Keratinocyte (primary cell): ENCODE results near the gene AMER3. TPM values are rescaled to one million over a fixed set of nuclear protein-coding genes. Genes with fewer than 3 reads are reported as not detected.

Experiments used
- DNase-seq: peaks from one replicate; pipeline ENCODE4 v3.0.0-alpha.2; 2011; ENCODE audit warnings: low read depth, missing footprints, low spot score
- FAIRE-seq: peaks from 2 replicates; lab custom pipeline; 2011; peaks lifted over from hg19 to GRCh38; lab: Jason Lieb, UNC
- H2AFZ ChIP-seq: 2 replicates; pipeline ENCODE4 v1.6.0; 2012; ENCODE audit warnings: low read length, control low read depth, inconsistent platforms; ENCODE audit not compliant: control insufficient read depth
- H3K27ac ChIP-seq: 2 replicates; pipeline ENCODE4 v1.5.1; 2011; ENCODE audit warnings: low read length; ENCODE audit not compliant: control insufficient read depth, insufficient read depth
- H3K27me3 ChIP-seq: 3 replicates; pipeline ENCODE4 v1.6.0; 2011; ENCODE audit warnings: low read length; ENCODE audit not compliant: control insufficient read depth, insufficient read depth; ENCODE audit errors: extremely low read depth
- H3K36me3 ChIP-seq, 2 experiments: 2 replicates in 1 of 2; 3 replicates in 1 of 2; pipeline ENCODE4 v1.5.1; 2011; ENCODE audit warnings: low read length in 2 of 2, mild to moderate bottlenecking in 1 of 2; ENCODE audit not compliant: control insufficient read depth in 2 of 2, insufficient read depth in 2 of 2; ENCODE audit errors: extremely low read depth in 1 of 2
- H3K4me1 ChIP-seq: 3 replicates; pipeline ENCODE4 v1.5.1; 2011; ENCODE audit warnings: low read length; ENCODE audit not compliant: control insufficient read depth, insufficient read depth; ENCODE audit errors: extremely low read depth
- H3K4me2 ChIP-seq: 3 replicates; pipeline ENCODE4 v1.6.0; 2011; ENCODE audit warnings: low read depth, low read length; ENCODE audit not compliant: control insufficient read depth, insufficient read depth; ENCODE audit errors: extremely low read depth
- H3K4me3 ChIP-seq, 3 experiments: fragments of 200-600 bp in 1 of 3; sonication (generic) in 1 of 3; 2 replicates in 2 of 3; 3 replicates in 1 of 3; pipeline ENCODE4 v1.5.1; 2011 to 2016; ENCODE audit warnings: low read length in 3 of 3, mild to moderate bottlenecking in 3 of 3, control low read depth in 2 of 3, inconsistent platforms in 1 of 3, low read depth in 1 of 3, mixed read lengths in 1 of 3, mixed run types in 1 of 3, moderate library complexity in 1 of 3; ENCODE audit not compliant: control insufficient read depth in 2 of 3, insufficient read depth in 2 of 3; ENCODE audit errors: extremely low read depth in 1 of 3
- H3K79me2 ChIP-seq: 2 replicates; pipeline ENCODE4 v1.6.0; 2012; ENCODE audit warnings: low read length; ENCODE audit not compliant: control insufficient read depth, insufficient read depth
- H3K9ac ChIP-seq: 3 replicates; pipeline ENCODE4 v1.6.0; 2011; ENCODE audit warnings: low read length; ENCODE audit not compliant: control insufficient read depth, insufficient read depth; ENCODE audit errors: extremely low read depth
- H3K9me1 ChIP-seq: 3 replicates; pipeline ENCODE4 v1.6.0; 2011; ENCODE audit warnings: low read length; ENCODE audit not compliant: control insufficient read depth, insufficient read depth; ENCODE audit errors: extremely low read depth
- H3K9me3 ChIP-seq: 2 replicates; pipeline ENCODE4 v1.5.1; 2012; ENCODE audit warnings: low read depth, low read length; ENCODE audit not compliant: control insufficient read depth
- H4K20me1 ChIP-seq: 3 replicates; pipeline ENCODE4 v1.6.0; 2011; ENCODE audit warnings: low read length; ENCODE audit not compliant: control insufficient read depth, insufficient read depth; ENCODE audit errors: extremely low read depth
- EZH2 ChIP-seq: IDR thresholded peaks from one replicate; pipeline ENCODE4 v1.6.1; 2012; ENCODE audit warnings: inconsistent platforms, mild to moderate bottlenecking, low read length, moderate library complexity
- dilution Hi-C: fragments of 300-500 bp; cut with MboI; formaldehyde crosslinking; loops from one replicate; pipeline ENCODE4 v1.7.0; 2020; ENCODE audit warnings: low sequenced_read_pairs; ENCODE audit not compliant: extremely low pct_ligation_motif_present
- polyA plus RNA-seq, 5 experiments: library from polyadenylated mRNA; depleted of rRNA in 3 of 5; stranded (reverse) in 3 of 5; stranded (forward) in 1 of 5; unstranded in 1 of 5; fragments of >200 nt; gene quantifications; 1 replicate in 1 of 5; 2 replicates in 3 of 5; 3 replicates in 1 of 5; pipeline versions ENCODE4 v1.2.1 to v1.2.3, GENCODE V29; 2011 to 2012; ENCODE audit warnings: missing spikeins in 2 of 5, low read depth in 1 of 5, low replicate concordance in 1 of 5
- TF ChIP-seq, protein P1 (sequence below), 3 experiments: IDR thresholded peaks in 1 of 3; conservative IDR thresholded peaks in 1 of 3; optimal IDR thresholded peaks in 1 of 3; 2 replicates in 2 of 3; 3 replicates in 1 of 3; pipeline versions ENCODE3 to v1.5.1; 2011; ENCODE audit warnings: low read length in 3 of 3, mild to moderate bottlenecking in 3 of 3, moderate library complexity in 2 of 3, control low read depth in 1 of 3, inconsistent platforms in 1 of 3; ENCODE audit not compliant: insufficient read depth in 2 of 3; ENCODE audit errors: extremely low read depth in 1 of 3

AMER3 gene
- polyA plus RNA-seq, 1 donor (not counting 4 experiments of a cell fraction or from before 2014, with no cell fraction given): not detected

DNA sequence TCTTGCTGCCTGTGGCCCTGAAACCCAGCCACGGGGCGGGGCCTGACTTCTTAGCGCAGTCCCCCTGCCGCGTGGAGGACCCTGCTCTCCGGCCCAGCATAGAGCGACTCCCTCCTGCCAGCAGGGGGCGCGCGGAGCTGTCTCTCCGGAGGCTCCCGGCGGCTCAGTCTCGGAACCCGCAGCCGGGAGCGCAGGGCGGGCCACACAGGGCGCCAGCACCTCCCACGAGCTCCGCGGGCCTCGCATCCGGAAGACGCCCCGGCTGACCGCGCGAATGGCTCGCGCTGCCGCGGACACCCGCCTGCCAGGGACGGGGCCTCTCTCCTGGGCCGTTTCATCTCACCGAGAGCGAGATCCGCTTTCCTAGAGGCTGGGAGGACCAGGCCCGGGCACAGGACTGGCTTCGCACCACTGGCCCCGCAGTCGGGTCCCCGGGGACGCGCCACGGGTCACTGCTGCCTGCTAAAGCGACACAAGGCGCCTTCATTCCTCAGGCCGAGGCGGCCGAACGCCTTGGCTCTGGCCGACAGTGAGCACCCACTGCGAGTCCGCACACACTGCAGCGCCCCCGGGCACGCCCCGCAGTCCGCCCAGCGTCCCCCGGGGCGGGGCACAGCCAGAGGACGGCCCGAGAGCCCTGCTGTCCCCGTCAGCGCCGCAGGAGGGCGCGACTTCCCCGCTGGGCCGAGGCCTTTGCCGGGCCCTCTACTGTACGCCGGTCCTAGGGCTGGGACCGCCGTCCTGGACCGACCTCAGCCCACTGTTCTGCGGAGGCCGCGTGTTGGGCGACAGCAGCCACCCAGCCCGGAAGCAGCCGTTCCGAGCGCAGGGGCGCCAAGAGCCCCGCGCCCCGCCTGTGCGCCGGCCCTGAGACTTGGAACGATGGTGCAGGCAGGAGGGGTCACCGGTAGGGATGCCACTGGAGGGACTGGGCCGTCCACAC, 42.4 kb downstream of the AMER3 start:
- dilution Hi-C loops: no loop called here
- FAIRE-seq (no peak), DNase-seq (no peak)
- peak overlapping the region; percentile 91 for H3K4me2 ChIP-seq
- no peaks in the 10 kb centered on the region for H3K79me2 ChIP-seq
- no peaks in the 10 kb centered on the region for H3K9me3 ChIP-seq
- peak overlapping the region; percentile 67 to 83 (median 83) for H3K4me3 ChIP-seq
- H3K36me3 ChIP-seq: no peaks in the 10 kb centered on the region
- H3K4me1 ChIP-seq: peaks cover 6% of the 10 kb centered on the region
- H3K27me3 ChIP-seq: no peaks in the 10 kb centered on the region
- H3K9ac ChIP-seq: peak overlapping the region; percentile 89
- peak overlapping the region; percentile 76 for H3K27ac ChIP-seq
- no peaks in the 10 kb centered on the region for H3K9me1 ChIP-seq
- peak overlapping the region; percentile 91 for H2AFZ ChIP-seq
- TF ChIP-seq, protein P1, sequence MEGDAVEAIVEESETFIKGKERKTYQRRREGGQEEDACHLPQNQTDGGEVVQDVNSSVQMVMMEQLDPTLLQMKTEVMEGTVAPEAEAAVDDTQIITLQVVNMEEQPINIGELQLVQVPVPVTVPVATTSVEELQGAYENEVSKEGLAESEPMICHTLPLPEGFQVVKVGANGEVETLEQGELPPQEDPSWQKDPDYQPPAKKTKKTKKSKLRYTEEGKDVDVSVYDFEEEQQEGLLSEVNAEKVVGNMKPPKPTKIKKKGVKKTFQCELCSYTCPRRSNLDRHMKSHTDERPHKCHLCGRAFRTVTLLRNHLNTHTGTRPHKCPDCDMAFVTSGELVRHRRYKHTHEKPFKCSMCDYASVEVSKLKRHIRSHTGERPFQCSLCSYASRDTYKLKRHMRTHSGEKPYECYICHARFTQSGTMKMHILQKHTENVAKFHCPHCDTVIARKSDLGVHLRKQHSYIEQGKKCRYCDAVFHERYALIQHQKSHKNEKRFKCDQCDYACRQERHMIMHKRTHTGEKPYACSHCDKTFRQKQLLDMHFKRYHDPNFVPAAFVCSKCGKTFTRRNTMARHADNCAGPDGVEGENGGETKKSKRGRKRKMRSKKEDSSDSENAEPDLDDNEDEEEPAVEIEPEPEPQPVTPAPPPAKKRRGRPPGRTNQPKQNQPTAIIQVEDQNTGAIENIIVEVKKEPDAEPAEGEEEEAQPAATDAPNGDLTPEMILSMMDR (optimal IDR thresholded peaks at IDR 0.05 in 1 of 3, IDR thresholded peaks at IDR 0.05 in 1 of 3, conservative IDR thresholded peaks at IDR 0.05 in 1 of 3; ENCODE audit: extremely low read depth in 1 of 3, insufficient read depth in 2 of 3, low read length in 3 of 3): peak; percentile 65 to 96 (median 92)
- TF ChIP-seq EZH2: no peak
- no peaks in the 10 kb centered on the region for H4K20me1 ChIP-seq

DNA sequence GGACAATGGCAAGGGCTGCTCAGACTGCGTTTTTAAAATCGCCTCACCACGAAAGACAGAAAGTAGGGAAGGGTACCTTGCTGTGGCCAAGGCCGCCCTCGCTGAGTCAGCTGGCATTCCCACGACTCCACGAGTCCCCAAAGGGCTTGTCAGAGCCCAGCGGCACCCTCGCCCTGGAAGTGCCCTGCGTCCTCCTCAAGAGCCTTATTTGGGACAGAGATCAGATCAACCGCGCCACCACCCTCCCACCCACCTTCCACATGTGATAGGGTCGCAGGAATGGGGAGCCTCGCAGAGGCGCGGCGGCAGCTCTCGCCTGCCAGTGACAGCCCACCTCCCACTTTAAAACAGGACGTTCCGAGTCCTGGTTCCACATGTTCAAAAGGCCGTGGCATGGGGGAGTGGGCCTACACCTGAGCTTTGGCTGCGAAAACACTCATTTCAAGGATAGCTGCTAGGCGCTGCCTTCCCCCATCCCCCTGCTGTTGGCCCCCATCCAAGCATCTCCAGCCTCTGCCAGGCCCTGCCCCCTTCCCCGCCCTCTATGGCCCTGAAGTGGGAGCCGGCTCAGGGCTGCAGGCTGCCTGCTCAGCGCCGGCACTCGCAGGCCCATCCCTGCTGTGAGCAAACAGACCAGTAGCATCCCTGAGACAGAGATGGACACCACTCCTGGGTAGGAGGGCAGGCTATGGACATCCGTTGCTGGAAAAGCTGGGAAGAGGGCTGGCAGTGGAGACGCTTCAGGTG, 43.3 kb downstream of the AMER3 start:
- no peaks in the 10 kb centered on the region for H3K79me2 ChIP-seq
- peak overlapping the region; percentile 81 for H2AFZ ChIP-seq
- no peaks in the 10 kb centered on the region for H3K27me3 ChIP-seq
- peak overlapping the region; percentile 67 to 83 (median 83) for H3K4me3 ChIP-seq
- DNase-seq (no peak), FAIRE-seq (no peak)
- H3K36me3 ChIP-seq: no peaks in the 10 kb centered on the region
- H3K4me2 ChIP-seq: peak overlapping the region; percentile 91
- dilution Hi-C loops: no loop called here
- peaks cover 6% of the 10 kb centered on the region for H3K4me1 ChIP-seq
- no peaks in the 10 kb centered on the region for H3K9me1 ChIP-seq
- peak overlapping the region; percentile 89 for H3K9ac ChIP-seq
- H3K9me3 ChIP-seq: no peaks in the 10 kb centered on the region
- no peak for TF ChIP-seq EZH2
- TF ChIP-seq, protein P1 (optimal IDR thresholded peaks at IDR 0.05 in 1 of 3, IDR thresholded peaks at IDR 0.05 in 1 of 3, conservative IDR thresholded peaks at IDR 0.05 in 1 of 3; ENCODE audit: extremely low read depth in 1 of 3, insufficient read depth in 2 of 3, low read length in 3 of 3): no peak
- peak overlapping the region; percentile 47 for H3K27ac ChIP-seq
- H4K20me1 ChIP-seq: no peaks in the 10 kb centered on the region
